Panc1 (cell line): ENCODE measurements around the gene ADGRA1. TPM values are rescaled to one million over a fixed set of nuclear protein-coding genes. Genes with fewer than 3 reads are reported as not detected.

Source experiments
- ATAC-seq: fragments of 200-7000 bp; cut with Tn5 transposase; 2 replicates; pipeline ENCODE4 v1.9.1; 2020; ENCODE audit warnings: mild to moderate bottlenecking, moderate library complexity
- BruUV-seq: library from RNA; stranded (reverse); fragments of 400-500 nt; replicated peaks from 2 replicates; lab custom pipeline; 2021; lab: Mats Ljungman, UMichigan
- CTCF ChIA-PET: fragments of 300-600 bp; sonication (Branson Sonifier 250); formaldehyde crosslinking; loops from one replicate; lab custom pipeline; 2022; ENCODE audit warnings: antibody characterized with exemption; lab: Charles Lee
- POLR2A ChIA-PET: fragments of 300-600 bp; sonication (Branson Sonifier 250); formaldehyde crosslinking; loops from one replicate; lab custom pipeline; 2022; ENCODE audit warnings: antibody characterized with exemption; lab: Charles Lee
- DNase-seq: peaks from one replicate; pipeline ENCODE4 v3.0.0-alpha.2; 2010; ENCODE audit warnings: low read depth, low spot score
- H3K27ac ChIP-seq: 2 replicates; pipeline ENCODE4 v1.5.1; 2011; ENCODE audit warnings: mild to moderate bottlenecking, low read length, inconsistent platforms
- H3K27me3 ChIP-seq: fragments of 200-500 bp; sonication (Bioruptor generic); 2 replicates; pipeline ENCODE4 v1.6.0; 2014; ENCODE audit warnings: low read length, inconsistent platforms; ENCODE audit not compliant: control insufficient read depth, insufficient read depth
- H3K36me3 ChIP-seq: fragments of 200-500 bp; sonication (Bioruptor generic); 2 replicates; pipeline ENCODE4 v1.5.1; 2014; ENCODE audit warnings: inconsistent platforms, mild to moderate bottlenecking, low read length, moderate library complexity; ENCODE audit not compliant: control insufficient read depth, insufficient read depth
- H3K4me1 ChIP-seq: 2 replicates; pipeline ENCODE4 v1.5.1; 2011; ENCODE audit warnings: inconsistent platforms, mild to moderate bottlenecking, low read length, moderate library complexity; ENCODE audit not compliant: control insufficient read depth, insufficient read depth
- H3K4me3 ChIP-seq, 2 experiments: 2 replicates each; pipeline ENCODE4 v1.5.1; 2011 to 2012; ENCODE audit warnings: low read depth in 2 of 2, low read length in 2 of 2, mild to moderate bottlenecking in 2 of 2, inconsistent platforms in 1 of 2, moderate library complexity in 1 of 2
- H3K9me3 ChIP-seq: fragments of 200-500 bp; sonication (Bioruptor generic); 2 replicates; pipeline ENCODE4 v1.5.1; 2014; ENCODE audit warnings: low read depth, mild to moderate bottlenecking, inconsistent platforms, low read length, moderate library complexity; ENCODE audit not compliant: control insufficient read depth, insufficient read depth
- POLR2AphosphoS5 ChIP-seq: IDR thresholded peaks from 2 replicates; pipeline ENCODE4 v1.6.1; 2012; ENCODE audit warnings: mild to moderate bottlenecking, low read depth, low read length, moderate library complexity
- SIN3A ChIP-seq: IDR thresholded peaks from 2 replicates; pipeline ENCODE4 v1.6.1; 2012; ENCODE audit warnings: low read depth, mild to moderate bottlenecking, low read length, moderate library complexity, borderline replicate concordance; ENCODE audit not compliant: insufficient read depth
- TCF7L2 ChIP-seq: IDR thresholded peaks from 2 replicates; pipeline ENCODE4 v1.6.1; 2011; ENCODE audit warnings: mild to moderate bottlenecking, low read depth, low read length, inconsistent platforms
- in situ Hi-C: cut with HindIII; loops from 2 replicates; pipeline ENCODE4 v1.10.0; 2016; ENCODE audit warnings: low sequenced_read_pairs, low pct_unique_long_range_greater_than_20kb
- intact Hi-C: fragments of 100-400 bp; cut with micrococcal nuclease; formaldehyde crosslinking; loops from one replicate; pipeline ENCODE4 v1.10.0; 2022; ENCODE audit not compliant: unreplicated experiment
- total RNA-seq: library from RNA; stranded (reverse); gene quantifications from one replicate; pipeline ENCODE4 v1.2.1, GENCODE V29; 2021; ENCODE audit not compliant: unreplicated experiment
- TF ChIP-seq, protein P1 (sequence below): fragments of 450-650 bp; IDR thresholded peaks from 2 replicates; pipeline ENCODE4 v1.5.1; 2017; ENCODE audit warnings: mild to moderate bottlenecking
- TF ChIP-seq, protein P2 (sequence below), 2 experiments: IDR thresholded peaks; 2 replicates each; pipeline ENCODE4 v1.6.1; 2011 to 2012; ENCODE audit warnings: low read depth in 2 of 2, control low read depth in 1 of 2, low read length in 1 of 2, mild to moderate bottlenecking in 1 of 2, moderate library complexity in 1 of 2; ENCODE audit not compliant: insufficient read depth in 1 of 2

Gene ADGRA1
- total RNA-seq, 1 experiment from 2014 or later = 0.05 TPM

DNA sequence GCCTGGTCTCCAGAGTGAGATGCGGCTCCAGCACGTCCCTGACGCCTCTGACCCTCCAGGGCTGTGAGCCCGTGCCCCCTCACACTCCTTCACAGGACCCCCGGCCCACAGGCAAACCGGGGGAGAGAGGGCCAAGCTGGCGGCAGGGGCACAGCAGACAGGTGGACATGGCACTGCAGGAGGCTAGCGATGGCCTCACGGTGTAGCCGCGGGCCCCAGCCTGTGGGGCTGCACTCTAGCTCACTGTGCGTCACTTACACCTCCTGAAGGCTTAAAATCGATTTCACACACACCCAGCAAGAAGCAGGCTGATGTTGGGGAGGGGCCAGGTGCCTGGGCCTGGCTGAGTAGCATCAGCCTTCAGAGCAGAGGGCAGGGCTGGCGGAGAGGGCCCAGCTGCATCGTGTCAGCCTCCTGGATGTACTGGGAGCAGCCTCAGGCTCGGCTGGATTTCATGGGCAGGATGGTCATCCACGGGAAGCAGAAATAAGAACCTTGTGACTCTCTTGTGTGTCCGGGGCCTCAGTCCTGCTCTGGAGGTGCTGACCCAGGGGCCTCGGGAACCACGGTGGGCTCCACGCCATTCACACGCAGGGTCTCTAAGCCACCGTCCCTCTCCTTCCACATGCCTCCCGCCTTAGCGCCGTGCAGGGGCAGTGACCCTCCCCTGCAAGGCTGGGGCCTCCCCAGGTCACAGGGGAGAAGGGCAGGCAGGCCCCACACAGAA is 52.9 kb downstream of the ADGRA1 start:
- Histone ChIP-seq H3K9me3 (no peaks in the 10 kb centered on the region), H3K4me3 (no peak overlapping the region), H3K27me3 (no peaks in the 10 kb centered on the region), H3K4me1 (no peaks in the 10 kb centered on the region; the same call in 1 of the 2 replicates), H3K36me3 (no peaks in the 10 kb centered on the region), H3K27ac (no peak overlapping the region)
- BruUV-seq = no TSS peak
- peak; percentile 24; the same call in 1 of the 2 replicates for ATAC-seq
- intact Hi-C loops (no loop called here), in situ Hi-C loops (no loop called here)
- no peak for DNase-seq
- ChIA-PET POLR2A (interaction anchor here (0.6 kb wide), 1 partner anchor 603 kb away, joined by 3 read pairs; no protein-coding TSS in a partner anchor), CTCF (no interaction called here)
- TF ChIP-seq, protein P1, sequence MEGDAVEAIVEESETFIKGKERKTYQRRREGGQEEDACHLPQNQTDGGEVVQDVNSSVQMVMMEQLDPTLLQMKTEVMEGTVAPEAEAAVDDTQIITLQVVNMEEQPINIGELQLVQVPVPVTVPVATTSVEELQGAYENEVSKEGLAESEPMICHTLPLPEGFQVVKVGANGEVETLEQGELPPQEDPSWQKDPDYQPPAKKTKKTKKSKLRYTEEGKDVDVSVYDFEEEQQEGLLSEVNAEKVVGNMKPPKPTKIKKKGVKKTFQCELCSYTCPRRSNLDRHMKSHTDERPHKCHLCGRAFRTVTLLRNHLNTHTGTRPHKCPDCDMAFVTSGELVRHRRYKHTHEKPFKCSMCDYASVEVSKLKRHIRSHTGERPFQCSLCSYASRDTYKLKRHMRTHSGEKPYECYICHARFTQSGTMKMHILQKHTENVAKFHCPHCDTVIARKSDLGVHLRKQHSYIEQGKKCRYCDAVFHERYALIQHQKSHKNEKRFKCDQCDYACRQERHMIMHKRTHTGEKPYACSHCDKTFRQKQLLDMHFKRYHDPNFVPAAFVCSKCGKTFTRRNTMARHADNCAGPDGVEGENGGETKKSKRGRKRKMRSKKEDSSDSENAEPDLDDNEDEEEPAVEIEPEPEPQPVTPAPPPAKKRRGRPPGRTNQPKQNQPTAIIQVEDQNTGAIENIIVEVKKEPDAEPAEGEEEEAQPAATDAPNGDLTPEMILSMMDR = no peak
- TF ChIP-seq, protein P2, sequence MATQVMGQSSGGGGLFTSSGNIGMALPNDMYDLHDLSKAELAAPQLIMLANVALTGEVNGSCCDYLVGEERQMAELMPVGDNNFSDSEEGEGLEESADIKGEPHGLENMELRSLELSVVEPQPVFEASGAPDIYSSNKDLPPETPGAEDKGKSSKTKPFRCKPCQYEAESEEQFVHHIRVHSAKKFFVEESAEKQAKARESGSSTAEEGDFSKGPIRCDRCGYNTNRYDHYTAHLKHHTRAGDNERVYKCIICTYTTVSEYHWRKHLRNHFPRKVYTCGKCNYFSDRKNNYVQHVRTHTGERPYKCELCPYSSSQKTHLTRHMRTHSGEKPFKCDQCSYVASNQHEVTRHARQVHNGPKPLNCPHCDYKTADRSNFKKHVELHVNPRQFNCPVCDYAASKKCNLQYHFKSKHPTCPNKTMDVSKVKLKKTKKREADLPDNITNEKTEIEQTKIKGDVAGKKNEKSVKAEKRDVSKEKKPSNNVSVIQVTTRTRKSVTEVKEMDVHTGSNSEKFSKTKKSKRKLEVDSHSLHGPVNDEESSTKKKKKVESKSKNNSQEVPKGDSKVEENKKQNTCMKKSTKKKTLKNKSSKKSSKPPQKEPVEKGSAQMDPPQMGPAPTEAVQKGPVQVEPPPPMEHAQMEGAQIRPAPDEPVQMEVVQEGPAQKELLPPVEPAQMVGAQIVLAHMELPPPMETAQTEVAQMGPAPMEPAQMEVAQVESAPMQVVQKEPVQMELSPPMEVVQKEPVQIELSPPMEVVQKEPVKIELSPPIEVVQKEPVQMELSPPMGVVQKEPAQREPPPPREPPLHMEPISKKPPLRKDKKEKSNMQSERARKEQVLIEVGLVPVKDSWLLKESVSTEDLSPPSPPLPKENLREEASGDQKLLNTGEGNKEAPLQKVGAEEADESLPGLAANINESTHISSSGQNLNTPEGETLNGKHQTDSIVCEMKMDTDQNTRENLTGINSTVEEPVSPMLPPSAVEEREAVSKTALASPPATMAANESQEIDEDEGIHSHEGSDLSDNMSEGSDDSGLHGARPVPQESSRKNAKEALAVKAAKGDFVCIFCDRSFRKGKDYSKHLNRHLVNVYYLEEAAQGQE (IDR thresholded peaks at IDR 0.05; ENCODE audit: insufficient read depth in 1 of 2, low read depth in 2 of 2, low read length in 1 of 2) = no peak
- no peak for TF ChIP-seq POLR2AphosphoS5
- no peak for TF ChIP-seq SIN3A
- no peak for TF ChIP-seq TCF7L2

DNA sequence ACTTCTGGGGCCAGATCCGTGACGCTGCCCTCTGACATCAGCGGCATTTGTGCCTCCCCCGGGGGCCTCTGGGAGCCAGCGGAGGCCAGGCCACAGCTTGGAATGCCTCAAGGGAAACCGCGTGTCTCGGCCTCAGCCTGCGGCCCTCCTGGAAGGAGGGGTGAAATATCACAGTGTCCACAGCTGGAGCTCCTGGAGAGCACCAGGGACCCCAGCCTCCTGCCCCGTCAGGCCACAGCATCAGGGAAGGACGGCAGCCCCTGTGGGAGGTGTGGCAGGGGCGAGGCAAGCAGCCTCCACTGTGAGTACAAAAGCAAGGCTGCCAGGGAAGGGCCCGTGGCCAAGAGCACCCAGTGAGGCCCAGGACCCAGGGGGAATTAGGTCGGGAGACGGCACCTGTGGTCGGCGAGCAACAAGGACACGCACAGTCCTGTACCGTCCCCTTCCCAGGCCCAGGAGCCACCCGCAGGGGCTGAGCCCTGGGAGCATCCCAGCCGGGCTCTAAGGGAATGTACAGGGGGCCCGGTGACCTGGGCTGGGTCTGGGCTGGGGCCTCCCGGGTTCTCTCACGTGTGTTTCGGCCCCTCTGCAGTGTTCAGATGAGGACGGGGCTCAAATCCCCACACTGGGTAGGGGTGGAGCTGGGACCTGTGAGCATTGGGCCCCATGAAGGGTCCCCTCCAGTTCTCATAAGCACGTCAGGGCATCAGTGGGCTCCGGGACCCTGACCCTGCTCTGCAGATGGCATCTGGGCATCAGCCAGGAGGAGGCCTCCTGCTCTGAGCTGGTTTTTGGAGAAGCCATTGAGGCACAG is 53.6 kb downstream of the ADGRA1 start:
- DNase-seq (no peak), ATAC-seq (no peak)
- intact Hi-C loops = no loop called here
- CTCF ChIA-PET = no interaction called here
- no peaks in the 10 kb centered on the region; the same call in 1 of the 2 replicates for H3K4me1 ChIP-seq
- TF ChIP-seq TCF7L2 = no peak
- no peak for TF ChIP-seq SIN3A
- TF ChIP-seq POLR2AphosphoS5 = no peak
- TF ChIP-seq, protein P1 = no peak
- TF ChIP-seq, protein P2 (IDR thresholded peaks at IDR 0.05; ENCODE audit: insufficient read depth in 1 of 2, low read depth in 2 of 2, low read length in 1 of 2) = no peak
- no peaks in the 10 kb centered on the region for H3K27me3 ChIP-seq
- H3K4me3 ChIP-seq = no peak overlapping the region
- in situ Hi-C loops = no loop called here
- H3K9me3 ChIP-seq = no peaks in the 10 kb centered on the region
- no peak overlapping the region for H3K27ac ChIP-seq
- BruUV-seq = no TSS peak
- H3K36me3 ChIP-seq = no peaks in the 10 kb centered on the region
- POLR2A ChIA-PET = interaction anchor here (0.6 kb wide), 1 partner anchor 604 kb away, joined by 3 read pairs; no protein-coding TSS in a partner anchor
